GM23338 (cell line): ENCODE measurements around the gene ST6GALNAC6.

ENCODE experiments used
- EZH2 ChIP-seq: fragments of 200-600 bp; sonication (generic); IDR thresholded peaks from one replicate; pipeline ENCODE4 v1.8.0; 2017; ENCODE audit warnings: antibody characterized with exemption, mild to moderate bottlenecking, low read depth; ENCODE audit not compliant: unreplicated experiment
- EZH2phosphoT487 ChIP-seq: fragments of 200-600 bp; sonication (generic); IDR thresholded peaks from one replicate; pipeline ENCODE4 v1.8.1; 2018; ENCODE audit warnings: antibody characterized with exemption; ENCODE audit not compliant: unreplicated experiment
- POLR2AphosphoS5 ChIP-seq: IDR thresholded peaks from 2 replicates; pipeline ENCODE4 v1.6.1; 2016; ENCODE audit warnings: antibody characterized with exemption, low read depth
- TF ChIP-seq, protein P1 (sequence below), 2 experiments: fragments of 200-600 bp in 1 of 2; sonication (generic) in 1 of 2; conservative IDR thresholded peaks; 2 replicates each; pipeline versions ENCODE4 v1.5.1 to v1.6.1; 2016 to 2017; ENCODE audit warnings: antibody characterized with exemption in 2 of 2, low read depth in 2 of 2, mild to moderate bottlenecking in 2 of 2, moderate library complexity in 1 of 2

DNA sequence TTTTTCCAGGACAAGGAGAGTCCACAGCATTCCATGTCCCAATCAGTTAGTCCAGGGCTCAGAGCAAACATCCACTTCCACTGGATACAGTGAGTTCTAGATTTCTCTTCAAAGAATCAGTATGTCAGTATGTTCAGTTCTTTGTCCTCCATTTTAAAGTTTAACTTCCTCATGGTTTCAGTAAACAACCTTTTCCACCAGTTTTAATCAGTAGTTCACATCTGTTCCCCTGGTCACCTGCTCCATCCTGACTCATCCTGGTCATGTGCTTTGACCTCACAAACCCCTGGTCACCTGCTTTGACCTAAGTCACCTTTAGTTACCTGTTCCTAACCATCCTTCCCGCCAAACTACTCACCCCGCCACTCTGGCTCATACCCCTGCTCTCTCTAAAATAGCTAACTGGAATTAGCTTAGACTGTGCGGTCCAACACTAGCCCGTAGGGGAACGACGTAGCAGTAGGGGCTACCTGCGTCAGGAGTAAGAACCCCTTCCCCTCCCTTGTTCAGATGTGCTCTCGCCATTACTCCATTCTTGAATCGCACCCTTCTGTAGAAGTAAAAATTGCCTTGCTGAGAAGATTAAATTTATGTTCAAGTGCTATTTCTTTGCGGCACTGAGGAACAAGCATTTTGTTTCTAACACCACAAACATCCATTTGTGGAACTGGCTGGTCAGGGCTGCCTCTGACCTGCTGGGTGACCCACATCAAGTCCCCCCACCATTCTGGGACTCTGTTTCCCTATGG, 50.5 kb downstream of the ST6GALNAC6 start:
- TF ChIP-seq, protein P1, sequence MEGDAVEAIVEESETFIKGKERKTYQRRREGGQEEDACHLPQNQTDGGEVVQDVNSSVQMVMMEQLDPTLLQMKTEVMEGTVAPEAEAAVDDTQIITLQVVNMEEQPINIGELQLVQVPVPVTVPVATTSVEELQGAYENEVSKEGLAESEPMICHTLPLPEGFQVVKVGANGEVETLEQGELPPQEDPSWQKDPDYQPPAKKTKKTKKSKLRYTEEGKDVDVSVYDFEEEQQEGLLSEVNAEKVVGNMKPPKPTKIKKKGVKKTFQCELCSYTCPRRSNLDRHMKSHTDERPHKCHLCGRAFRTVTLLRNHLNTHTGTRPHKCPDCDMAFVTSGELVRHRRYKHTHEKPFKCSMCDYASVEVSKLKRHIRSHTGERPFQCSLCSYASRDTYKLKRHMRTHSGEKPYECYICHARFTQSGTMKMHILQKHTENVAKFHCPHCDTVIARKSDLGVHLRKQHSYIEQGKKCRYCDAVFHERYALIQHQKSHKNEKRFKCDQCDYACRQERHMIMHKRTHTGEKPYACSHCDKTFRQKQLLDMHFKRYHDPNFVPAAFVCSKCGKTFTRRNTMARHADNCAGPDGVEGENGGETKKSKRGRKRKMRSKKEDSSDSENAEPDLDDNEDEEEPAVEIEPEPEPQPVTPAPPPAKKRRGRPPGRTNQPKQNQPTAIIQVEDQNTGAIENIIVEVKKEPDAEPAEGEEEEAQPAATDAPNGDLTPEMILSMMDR (conservative IDR thresholded peaks at IDR 0.05; ENCODE audit: low read depth in 2 of 2): no peak
- TF ChIP-seq EZH2 (no peak), EZH2phosphoT487 (no peak), POLR2AphosphoS5 (no peak)
